DMS153 treated with DMSO at 0.1 percent for 48 hours (cell line): Measurements from ENCODE around the gene THRA.
A peak's percentile ranks its signal among the peaks of the same experiment; 100 is the strongest.

Experiments
- DNase-seq: peaks from one replicate; lab custom pipeline; 2025; ENCODE audit not compliant: unreplicated experiment; lab: John Stamatoyannopoulos, UW

The THRA gene

DNA sequence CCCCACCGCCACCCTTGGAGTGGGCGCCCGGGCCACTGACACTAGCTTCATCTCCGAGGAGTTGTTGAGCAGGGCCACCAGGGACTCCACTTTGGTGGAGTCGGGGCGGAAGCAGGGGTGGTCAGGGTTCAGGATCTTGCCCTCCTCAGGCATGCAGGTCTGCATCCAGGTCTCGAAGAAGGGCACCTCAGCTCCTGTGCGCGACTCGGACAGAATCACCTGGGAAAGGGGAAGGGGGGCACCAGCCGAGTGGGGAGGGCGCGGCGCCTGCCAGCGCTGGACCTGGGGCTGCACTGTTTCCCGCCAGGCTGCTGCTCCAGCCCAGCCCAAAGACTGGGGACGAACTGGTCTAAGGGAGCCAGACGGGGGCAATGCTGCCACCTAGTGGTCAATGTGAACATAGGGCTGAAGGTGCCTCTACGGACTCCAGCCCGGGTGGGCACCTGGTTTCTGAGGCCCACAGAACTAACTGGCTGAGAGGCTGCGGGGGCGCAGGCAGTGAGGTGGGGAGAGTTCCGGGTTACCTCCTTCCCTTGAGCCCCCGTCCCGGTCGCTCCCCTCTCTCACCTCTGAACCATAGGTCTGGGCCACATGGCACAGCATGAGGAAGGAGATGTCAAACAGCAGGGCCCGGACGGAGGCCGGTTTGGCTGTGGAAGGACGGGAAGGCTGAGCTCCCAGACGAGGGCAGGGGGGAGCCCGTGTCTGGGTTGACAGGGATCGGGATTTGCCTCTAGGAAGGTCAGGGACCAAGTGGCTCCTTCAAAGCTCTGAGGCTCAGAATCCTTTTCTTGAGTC, 35.8 kb upstream of the THRA start:
- peak; percentile 62 for DNase-seq

DNA sequence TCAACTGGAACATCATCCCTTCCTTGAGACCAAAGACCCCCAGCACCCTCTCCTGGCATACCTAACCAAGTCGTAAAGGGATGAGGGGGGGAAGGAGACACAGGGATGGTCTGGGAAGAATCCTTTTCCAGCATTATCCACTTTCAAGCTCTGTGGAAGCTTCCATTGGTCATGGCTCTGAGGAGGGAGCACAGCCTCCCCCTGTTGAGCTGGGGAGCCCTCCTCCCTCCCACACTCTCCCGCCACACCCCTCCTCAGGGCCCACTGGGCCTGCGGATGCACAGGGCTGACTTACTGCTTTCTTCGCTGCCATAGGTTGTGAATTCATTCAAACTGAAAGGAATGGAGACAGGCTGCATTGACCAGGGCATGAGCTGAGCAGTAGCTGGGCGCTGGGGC, 35.2 kb upstream of the THRA start:
- no peak for DNase-seq

DNA sequence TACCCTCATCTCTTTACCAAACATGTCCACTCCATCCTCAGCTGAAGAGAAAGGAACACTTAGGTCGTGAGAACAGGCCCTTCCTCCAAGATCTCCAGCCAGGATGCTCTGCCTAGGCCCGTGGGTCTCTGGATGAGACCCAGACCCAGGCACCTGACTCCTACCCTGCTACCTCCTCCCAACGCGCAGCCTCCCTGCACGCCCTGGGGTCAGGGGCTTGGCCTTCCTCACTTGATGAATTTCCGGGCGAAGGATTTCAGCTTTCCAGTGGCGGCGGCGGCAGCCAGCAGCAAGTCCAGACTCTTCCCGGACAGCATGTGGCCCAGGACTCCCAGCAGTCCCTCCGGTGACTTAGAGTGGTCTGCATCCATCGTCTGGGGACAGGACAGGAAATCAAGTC, 34.2 kb upstream of the THRA start:
- DNase-seq = no peak

DNA sequence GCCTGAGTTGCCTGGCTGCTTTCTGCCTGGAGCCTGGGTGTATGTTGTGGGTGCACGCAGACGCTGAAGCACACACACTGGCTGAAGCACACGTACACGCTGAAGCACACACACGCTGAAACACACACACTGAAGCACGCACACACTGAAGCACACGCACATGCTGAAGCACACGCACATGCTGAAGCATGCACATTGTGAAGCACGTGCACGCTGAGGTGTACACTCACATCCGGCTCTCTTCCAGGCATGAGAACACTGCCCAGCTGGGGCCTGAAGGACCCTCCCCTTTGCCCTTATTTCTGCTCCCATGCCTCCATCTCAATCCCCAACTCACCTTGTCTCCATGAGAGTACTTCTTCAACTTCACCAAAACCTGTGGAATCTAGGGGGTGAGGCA, 31.1 kb upstream of the THRA start:
- DNase-seq = no peak

DNA sequence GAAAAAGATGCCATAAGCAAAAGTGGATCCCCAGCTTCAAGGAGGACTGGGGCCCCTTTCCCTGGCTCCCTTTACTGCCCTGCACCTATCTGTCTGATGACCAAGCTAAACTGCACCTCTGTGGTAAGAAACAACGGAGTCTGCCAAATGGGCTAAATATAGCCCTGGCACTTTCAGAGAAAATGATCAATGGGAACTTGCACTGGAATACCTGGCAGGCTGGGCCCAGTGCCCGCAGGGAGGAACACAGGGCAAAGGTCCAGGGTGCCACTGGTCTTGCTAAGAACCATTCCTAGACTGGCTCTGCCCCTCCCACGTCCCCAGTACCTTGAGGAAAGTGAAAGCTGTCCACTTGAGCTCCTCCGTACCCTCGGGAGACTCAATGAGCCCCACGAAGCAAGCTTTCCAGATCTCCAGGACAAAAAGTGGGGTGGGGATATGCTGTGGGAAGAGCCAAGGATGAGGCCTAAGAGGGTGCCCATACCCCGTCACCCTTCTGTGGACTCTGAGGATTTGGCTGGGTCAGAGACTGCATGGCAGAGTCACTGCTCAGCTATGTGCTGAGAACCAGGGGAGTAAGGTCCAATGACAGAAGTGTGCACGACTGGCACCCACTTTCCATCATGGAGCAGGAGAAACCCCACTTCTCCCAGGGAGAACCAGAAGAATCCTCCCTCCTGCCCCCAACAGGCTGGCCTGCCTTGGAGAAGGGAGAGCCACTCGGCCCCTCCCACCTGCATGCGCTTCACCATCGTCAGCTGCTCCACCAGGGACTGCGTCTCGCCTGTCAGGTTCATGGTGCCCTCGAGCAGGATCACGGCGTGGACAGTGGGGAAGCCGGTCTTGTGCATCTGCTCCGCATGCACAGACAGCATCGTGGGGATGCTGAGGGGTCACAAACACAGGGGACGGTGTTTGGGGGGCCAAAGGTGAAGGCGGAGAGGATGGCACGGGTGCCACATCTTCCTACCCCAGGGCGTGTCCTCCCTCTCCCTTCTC, 30.1 kb upstream of the THRA start:
- DNase-seq = no peak

DNA sequence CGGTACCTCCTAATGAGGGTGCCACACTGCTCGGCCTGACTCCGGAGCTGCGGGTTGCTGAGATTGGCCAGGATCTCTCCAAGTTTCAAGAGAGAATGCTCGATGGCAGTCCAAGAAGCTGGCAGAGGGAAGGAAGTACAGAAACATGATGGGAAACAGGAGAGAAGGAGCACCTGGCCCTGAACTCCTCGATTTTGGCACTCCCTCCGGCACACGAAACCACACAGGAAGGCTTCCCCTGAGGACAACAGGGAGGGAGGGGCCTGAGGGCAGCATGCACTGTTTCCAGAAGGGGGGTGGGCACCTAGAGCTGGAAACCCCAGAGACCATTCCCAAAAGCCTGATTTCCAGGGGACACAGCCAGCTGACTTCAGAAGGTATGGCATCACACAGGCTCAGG, 29.4 kb upstream of the THRA start:
- no peak for DNase-seq

DNA sequence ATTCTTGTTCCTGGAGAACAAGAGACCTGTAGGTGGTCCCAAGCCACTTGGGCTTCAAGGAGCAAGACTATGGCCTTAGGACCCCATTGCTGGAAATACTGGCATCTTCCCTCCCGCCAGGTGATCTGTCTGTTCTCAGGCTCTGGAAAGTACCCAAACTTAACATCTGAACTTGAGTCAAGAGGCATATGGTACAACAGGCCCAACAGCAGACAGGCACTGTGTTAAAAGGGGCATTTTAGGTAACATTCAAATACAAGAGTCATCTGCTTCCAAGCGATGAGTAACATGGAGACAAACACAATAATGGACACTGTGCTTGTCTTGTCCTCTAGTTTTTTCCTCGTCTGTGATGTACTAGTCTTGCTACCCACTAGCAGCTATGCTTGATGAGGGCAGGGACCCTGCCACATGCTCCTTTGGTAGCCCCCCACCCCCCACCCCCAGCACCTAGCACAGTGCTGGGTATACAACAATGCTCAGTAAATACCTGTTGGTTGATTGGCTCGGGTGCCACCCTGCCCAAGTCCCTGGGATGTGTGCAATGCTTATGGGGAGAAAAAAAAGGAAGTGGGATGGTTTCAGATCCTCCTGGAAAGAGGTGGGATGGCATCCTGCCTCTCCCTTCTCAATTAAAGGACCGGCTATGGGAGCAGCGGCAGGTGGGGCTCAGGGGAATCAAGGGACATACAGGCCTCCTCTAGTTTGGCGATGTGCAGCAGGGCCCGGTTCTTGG, 28.2 kb upstream of the THRA start:
- DNase-seq = no peak

DNA sequence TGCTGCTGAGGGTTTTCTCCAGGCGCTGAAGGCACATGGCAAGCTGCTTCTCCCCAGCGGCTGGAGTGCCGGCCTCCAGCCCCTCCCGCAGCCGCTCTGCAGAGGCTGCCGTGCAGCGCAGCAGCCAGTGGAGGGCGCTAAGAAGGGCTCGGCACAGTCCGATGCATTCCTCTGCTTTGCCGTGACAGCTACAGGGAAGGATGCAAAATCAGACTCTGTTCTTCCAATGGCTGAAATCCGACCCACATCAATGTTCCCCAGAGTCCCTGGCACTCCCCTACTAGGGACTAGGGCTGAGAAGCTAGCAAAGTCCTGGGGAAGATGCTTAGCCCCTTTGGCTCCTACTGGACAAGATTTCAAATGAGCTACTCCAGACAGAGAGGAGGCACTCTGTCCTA, 27.6 kb upstream of the THRA start:
- DNase-seq = no peak

DNA sequence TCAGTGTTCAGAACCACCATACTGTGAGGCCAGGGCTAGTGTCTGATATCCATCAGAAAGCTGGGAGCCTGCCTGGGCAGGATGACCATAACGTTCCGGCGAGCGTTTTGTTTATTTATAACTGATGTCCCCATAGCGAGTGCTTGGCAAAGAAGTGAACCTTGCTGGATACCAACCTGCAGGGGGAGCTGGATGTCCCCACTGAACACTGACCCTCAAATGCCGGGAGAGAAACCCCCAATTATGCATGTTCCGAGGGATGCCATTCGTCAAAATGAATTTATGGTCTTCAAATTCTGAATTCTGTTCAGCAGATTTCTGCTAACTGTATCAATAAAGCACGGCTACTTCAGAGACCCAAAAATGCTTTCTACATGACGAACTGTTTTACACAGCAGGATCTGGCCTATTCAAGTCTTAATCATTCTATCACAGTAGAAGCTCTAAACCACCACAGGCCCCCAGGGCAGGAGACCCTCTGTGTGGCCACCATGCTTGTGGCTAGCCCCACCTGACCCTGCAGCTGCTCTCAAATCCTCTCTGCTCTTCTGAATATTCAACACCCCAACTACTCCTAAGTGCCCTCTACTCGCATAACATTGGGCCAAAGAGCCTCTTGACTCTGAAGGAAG, 23.8 kb upstream of the THRA start:
- peak; percentile 14 for DNase-seq

DNA sequence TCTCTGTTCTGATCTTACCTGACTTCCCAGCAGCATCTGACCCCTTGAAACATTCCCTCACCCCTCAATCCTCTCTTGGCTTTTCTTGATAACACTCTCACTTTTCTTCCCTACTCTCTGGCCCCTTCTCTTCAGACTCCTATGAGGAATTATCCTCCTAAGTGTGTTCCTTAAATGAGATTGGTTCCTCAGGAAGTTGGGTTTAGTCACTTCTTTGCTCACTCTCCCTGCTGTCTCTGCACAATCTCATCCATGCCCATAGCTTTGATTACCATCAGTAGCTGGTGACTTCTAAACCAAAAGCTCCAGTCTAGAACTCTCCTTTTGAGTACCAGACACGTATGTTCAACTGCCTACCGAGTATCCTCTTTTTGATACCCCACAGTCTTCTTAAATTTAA, 21.6 kb upstream of the THRA start:
- DNase-seq = no peak

DNA sequence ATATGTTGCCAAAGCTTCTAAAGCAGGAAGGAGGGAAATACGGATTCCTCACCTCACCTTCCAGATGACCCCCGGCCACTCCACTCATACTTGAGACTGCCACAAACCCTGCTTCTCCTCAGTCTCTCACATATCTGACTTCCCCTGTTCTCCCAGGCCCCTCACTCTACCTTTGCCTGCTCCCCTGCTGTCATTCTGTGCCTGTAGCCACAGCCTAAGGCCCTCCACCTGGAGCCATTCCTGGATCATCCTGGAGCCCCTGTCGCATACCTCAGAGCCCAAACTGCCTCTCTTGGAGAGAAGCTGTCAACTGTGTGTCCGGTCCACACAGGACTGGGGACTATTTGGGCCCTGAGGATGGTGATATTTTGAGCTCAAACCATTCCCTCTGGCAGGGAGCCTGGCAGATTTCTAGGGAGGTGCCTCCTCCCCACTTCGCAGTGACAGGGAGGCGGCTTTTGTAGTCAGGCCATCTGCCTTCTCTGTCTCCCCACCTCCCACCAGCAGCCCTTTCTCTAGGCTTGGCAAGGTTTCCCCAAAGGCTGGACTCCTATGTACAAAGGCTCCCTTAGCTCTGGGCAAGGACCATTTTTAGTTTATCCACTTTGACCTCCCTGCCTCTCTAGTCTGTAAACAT, 6.3 kb upstream of the THRA start:
- DNase-seq = no peak

DNA sequence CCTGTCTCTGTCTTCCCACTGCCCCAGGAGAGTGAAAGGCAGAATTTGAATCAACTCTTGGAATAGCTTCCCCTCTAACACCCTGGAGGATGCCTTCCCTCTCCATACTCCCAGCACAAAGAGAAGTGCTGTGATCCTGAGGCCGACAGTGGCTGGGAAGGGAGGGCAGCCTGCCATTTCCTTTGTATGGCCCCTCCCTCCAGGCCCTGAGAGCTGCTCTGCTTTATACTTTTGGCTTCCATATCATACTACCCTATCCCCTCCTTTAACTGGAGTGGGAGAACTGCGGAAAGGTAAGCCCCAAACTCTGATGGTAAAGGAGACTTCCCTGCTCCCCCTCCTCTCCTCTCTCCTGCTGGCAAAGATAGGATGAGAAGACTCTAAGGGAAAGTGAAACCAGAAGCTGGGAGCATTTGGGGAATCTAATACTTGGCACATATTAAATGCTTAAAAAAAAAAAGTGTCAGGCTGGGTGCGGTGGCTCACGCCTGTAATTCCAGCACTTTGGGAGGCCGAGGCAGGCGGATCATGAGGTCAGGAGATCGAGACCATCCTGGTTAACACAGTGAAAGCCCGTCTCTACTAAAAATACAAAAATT, 4.5 kb upstream of the THRA start:
- no peak for DNase-seq

DNA sequence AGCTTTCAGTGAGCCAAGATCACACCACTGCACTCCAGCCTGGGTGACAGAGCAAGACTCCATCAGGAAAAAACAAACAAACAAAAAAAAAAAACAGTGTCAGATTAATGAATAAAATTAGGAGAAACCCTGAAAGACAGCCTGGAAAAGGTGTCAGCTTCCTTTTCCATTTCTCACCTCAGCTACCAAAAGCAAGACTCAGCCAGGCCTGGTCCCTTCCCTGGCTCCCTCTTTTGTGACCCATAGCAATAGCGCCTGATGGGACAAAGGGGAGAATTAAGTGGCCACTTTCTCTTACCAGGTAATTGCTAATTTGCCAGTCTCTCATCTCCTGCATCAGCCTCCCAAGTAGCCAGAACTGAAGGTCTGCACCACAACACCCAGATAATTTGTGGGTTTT, 3.9 kb upstream of the THRA start:
- no peak for DNase-seq

DNA sequence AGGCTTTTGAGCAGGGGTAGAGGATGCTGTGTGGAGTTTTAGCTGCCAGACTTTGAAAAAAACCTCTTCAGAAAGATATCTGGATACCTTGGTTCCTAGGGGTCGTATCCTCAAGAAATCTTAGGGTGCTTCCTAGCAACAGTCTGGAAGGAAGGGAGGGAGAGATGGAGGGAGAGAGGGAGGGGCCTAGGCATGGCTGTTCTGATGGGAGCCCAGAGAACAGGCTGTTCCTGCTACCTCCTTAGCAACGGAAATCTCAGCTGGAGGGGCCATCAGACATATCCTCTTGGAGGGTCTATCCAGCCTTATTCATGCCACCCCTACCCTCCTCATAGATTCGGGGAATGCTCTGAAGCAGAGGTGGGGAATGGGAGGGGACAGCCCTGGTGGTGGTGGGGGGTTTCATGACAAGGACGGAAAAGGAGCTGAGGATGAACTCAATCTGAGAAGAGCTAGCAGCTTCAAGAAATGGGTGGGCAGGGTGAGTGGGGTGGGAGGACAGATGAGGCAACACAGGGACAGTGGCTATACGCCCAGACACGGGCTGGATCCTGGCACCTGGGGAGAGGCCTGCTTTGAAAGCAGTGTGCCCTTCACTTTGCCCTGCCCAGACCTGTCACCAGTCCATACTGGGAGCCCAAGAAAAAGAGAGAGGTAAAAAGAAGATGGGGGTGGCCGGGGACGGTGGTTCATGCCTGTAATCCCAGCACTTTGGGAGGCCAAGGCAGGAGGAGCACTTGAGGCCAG, 2.9 kb upstream of the THRA start:
- DNase-seq = no peak

DNA sequence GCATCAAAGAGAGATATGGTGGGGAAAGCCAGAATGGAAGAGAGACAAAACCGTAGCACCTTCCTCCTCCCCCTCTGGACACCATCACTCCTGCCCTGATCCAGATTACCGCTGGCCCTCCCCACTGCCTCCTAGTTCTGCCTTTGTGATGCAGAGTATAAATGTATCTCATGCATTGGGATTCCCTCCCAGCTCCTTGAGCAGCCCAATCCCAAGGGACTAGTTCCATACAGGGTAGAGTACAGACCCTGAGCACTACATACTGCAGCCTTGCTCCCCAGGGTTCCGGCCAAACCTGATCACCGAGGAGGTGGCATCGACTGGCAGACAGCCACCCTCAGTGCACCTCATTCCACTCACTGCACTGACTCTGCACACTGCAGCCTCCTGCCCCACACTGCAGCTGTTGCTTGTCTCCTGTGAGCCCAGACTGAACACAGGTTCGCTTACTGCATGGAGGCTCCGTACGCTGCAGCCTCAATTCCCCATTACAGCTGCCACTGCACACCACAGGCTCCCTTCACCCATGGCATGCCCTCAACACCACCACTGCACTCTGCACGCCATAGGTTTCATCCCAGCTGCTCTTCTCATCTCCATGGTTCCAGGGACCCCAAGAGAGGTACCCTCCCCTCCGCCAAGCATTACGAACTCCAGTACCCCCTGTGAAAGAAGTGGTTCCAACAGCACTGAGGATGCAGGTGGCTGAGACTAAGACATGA, 1.7 kb upstream of the THRA start:
- no peak for DNase-seq

DNA sequence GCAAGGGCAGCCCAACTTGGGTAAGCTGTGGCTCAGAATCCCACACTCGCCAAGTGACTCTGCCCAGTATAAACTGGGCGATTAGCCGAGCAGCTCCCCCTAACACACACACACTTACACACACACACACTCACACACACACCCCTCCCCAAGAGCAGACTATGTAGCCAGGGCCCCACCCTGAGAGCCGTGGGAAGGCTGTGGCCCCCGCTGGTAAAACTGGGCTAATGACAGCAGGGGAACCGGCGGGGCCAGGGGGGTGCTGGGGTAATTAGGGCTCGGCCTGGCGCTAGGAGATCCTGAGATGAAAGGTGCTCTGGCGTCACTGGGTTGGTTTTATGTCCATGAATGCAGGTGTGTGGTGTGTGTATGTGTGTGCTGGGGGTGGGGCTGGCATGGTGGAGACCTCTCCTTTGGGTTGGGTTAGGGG, 1.1 kb upstream of the THRA start:
- DNase-seq = no peak

DNA sequence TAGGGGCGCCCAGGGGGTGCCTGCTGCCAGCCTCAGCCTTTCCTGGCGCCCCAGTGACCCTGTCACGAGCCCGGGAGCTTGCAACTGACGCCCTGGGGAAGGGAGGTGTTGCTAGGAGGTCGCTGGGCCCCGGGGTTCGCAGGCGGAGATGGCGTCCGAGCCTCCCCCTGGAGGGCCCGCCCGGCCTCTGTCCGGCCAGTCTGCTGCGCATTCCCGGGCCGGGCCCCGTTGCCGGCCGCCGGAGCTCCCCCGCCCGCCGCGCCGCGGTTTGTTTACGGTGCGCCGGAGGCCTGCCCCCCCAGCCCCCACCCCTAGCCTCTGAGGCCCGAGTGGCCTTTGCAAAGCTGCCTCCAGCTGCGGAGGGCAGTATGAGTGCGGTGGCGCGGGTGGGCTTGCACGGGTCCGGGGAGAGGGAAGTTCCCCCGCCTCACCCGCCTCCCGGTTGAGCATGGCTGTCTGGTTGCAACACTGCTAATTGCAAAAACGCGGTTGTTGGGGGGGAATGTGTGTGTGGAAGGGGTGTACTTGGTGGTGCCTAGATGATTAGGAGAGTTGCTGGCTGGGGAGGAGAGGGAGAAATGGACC, 514 bp downstream of the THRA start:
- DNase-seq = no peak

DNA sequence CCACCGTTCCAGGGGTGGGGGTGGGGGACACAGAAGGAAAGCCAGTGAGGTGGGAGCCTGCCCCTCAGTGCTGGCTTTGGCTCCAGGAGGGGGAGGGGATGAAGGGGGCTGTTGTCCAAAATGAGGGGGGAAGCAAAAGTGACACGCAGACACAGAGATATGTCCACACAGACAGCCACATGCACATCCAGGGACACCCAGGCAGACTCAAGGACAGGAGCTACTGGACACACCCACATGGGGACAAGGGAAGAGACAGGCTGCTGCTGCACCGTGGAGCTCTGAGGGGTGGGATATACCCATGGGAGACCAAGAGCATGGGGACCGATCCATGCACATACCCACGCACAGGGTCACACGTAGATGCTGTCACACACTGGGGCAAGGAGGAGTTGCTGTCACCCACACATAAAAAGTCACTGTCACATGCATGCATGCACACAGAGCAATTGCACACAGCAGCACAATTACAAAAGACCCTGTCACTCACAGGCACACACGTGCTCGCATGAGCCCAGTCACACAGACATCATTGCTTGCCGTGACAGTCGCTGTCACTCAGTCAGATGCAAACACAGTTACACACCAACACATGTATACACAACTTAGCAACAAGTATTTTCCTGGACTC, 1.3 kb downstream of the THRA start:
- DNase-seq = no peak
